Measurements from ENCODE around the gene WDR5.

The WDR5 gene

DNA sequence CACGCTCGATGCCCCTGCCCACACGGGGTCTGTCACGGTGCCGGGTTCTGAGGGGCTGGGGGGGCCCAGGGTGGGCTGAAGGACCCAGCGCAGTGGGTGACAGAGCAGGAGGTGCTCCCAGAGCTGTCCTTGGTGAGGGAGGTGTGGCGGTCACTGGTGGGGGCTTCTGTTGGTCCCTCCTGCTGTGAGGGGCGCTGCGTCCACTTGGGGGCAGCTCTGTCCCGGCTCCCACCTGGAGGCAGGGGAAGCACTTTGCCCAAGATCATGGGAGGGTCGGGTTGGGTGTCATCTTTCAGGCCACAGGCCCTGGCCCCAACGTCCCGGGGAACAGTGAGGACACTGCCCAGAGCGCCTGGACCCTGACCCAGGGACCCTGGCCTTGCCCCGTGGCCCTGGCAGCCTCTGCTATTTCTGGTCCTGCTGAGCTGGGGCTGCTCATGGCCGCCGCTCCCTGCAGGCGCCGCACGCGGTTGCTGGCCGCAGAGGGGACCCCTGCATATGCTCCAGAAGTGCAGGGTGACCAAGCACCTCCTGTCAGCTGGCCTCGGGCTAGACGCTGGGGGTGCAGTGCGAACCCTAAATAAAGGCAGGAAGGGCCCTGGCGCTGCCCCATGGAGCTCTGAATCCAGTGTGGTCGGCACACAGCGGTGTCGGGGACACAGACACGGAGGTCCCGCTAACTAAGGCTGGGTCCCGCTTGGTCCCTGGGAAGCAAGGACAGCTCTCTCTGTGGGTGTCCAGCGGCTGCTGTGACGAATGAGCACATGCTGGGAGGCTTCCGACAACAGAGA, 40.1 kb downstream of the WDR5 start:
- no peak overlapping the region for H3K4me3 ChIP-seq (ENCODE audit: low read depth, low read length)

GRCh38 chr9:134176599-134176968, 40.7 kb downstream of the WDR5 start:
- TF ChIP-seq, protein P1, sequence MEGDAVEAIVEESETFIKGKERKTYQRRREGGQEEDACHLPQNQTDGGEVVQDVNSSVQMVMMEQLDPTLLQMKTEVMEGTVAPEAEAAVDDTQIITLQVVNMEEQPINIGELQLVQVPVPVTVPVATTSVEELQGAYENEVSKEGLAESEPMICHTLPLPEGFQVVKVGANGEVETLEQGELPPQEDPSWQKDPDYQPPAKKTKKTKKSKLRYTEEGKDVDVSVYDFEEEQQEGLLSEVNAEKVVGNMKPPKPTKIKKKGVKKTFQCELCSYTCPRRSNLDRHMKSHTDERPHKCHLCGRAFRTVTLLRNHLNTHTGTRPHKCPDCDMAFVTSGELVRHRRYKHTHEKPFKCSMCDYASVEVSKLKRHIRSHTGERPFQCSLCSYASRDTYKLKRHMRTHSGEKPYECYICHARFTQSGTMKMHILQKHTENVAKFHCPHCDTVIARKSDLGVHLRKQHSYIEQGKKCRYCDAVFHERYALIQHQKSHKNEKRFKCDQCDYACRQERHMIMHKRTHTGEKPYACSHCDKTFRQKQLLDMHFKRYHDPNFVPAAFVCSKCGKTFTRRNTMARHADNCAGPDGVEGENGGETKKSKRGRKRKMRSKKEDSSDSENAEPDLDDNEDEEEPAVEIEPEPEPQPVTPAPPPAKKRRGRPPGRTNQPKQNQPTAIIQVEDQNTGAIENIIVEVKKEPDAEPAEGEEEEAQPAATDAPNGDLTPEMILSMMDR (IDR thresholded peaks at IDR 0.05; ENCODE audit: low read depth, low read length), result no peak

More for the DNA sequence above, 40.1 kb downstream of the WDR5 start:
- TF ChIP-seq, protein P1 (IDR thresholded peaks at IDR 0.05; ENCODE audit: low read depth, low read length), result no peak

GRCh38 chr9:134177186-134177585, 41.3 kb downstream of the WDR5 start:
- TF ChIP-seq, protein P1 (IDR thresholded peaks at IDR 0.05; ENCODE audit: low read depth, low read length), result no peak

More at GRCh38 chr9:134176599-134176968, 40.7 kb downstream of the WDR5 start:
- H3K4me3 ChIP-seq (ENCODE audit: low read depth, low read length), result no peak overlapping the region

DNA sequence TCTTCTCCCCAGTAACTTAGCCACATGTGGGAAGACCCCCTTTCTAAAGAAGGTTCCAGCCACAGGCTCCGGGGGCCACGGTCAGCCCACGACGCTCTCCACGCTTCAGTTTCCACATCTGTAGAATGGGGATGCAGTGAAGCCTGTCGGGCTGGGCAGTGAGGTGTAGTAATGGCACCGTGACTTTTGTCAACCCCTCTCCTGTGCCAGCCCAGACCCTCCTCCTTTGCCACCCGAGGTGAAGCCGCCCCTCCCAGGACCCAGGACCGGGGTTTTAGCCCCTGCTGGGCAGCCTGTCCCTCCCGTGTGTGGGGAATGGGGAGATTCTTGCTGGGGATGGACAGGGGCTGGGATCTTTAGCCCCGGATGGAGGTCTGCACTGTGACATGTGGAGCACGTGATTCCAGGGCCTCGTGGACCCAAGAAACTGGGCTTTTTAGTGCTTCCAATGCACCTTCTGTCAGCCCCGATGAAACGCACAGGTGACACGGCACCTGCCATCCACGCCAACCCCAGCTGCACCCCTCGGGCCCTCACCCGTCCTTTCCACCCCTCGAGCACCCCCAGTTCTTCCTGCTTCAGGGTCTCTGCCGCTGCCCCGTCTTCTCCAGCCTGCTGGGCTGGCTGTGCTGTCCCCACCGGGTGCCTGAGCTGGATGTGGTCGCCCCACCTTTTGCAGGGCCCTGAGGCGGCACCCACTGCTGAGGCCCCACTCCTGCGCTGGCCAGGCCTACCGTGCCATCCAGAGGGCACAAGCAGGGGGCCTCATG, 41.9 kb downstream of the WDR5 start:
- no peak overlapping the region for H3K4me3 ChIP-seq (ENCODE audit: low read depth, low read length)

More at GRCh38 chr9:134177186-134177585, 41.3 kb downstream of the WDR5 start:
- no peak overlapping the region for H3K4me3 ChIP-seq (ENCODE audit: low read depth, low read length)

GRCh38 chr9:134178394-134178767, 42.5 kb downstream of the WDR5 start:
- no peak overlapping the region for H3K4me3 ChIP-seq (ENCODE audit: low read depth, low read length)
- TF ChIP-seq, protein P1 (IDR thresholded peaks at IDR 0.05; ENCODE audit: low read depth, low read length), result no peak

More for the DNA sequence above, 41.9 kb downstream of the WDR5 start:
- TF ChIP-seq, protein P1 (IDR thresholded peaks at IDR 0.05; ENCODE audit: low read depth, low read length), result no peak

DNA sequence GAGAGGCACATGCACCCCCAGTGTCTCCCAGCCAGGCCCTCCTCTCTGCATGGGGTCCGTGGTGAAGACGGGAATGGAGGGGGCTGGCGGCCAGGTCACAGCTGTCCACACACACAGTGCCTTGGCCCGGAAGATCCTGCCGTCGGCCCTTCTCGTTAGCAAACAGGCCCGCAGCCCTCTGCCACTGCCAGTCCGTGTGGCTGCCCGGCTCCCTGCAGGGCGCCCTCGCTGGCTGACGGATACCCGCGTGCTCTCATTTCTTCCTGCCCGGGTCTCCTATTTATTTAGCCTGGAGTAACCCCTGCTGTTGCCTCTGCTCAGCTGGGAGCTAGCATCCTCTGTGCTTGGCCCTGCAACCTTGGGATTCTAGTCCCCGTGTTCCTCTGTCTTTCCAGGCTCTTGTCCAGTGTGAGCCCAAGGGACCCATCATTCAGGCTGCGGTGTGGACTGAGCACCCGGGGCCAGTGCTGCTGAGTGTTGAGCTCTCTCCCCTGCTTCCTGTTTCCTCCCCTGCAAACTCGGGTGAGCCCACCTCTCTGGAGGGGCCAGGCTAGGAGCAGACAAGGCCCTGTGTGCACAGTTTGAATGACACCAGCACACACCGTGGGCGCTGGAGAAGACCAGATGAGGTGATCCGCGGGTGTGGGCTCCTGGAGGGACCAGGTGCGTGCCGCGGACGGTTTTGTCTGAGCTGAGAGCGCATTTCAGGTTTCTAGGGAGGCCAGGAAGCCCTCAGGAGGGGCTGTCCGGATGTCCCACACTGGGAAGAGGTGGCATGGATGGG, 43.1 kb downstream of the WDR5 start:
- H3K4me3 ChIP-seq (ENCODE audit: low read depth, low read length), result no peak overlapping the region
- TF ChIP-seq, protein P1 (IDR thresholded peaks at IDR 0.05; ENCODE audit: low read depth, low read length), result no peak

Measured in WI38 (cell line).